Transverse colon (tissue), 4 donors: ENCODE measurements around the gene DIABLO. TPM values are rescaled to one million over a fixed set of nuclear protein-coding genes. Genes with fewer than 3 reads are reported as not detected.

Source experiments
- small RNA-seq, 4 donors: library from RNA; depleted of rRNA; stranded (forward); fragments of <200 nt; gene quantifications; one replicate each; pipeline ENCODE3, GENCODE V24; 2016
- total RNA-seq, 4 donors: library from RNA; depleted of rRNA; stranded (reverse); fragments of >200 nt; gene quantifications; one replicate each; pipeline ENCODE4 v1.1.0, GENCODE V29; 2016

DIABLO gene
- total RNA-seq, 4 donors from 2014 or later, result 10.5 to 121 (median 54.3) TPM

Small RNA genes within 50 kb of the gene (small RNA-seq; reads per million reads assigned to genes)
- gene DIABLO, result 0.35 to 0.83 (median 0.62) reads per million in 4 donors

Other genes with a start within 250 kb of the DIABLO start
- 1 to 10 TPM in 3 of 4 donors, under 1 TPM in 1; 0.75 to 6.8 (median 6.3) TPM for gene BCL7A, start 204.2 kb downstream of the DIABLO start, total RNA-seq
- 100 to 1,000 TPM in 3 of 4 donors, 10 to 100 TPM in 1; 99.5 to 302 (median 151) TPM for gene MLXIP, start 147.3 kb downstream of the DIABLO start, total RNA-seq
- gene IL31, start 51.8 kb downstream of the DIABLO start, total RNA-seq, result not detected
- under 1 TPM in 1 of 4 donors, not detected in 3; 0.64 TPM for gene LRRC43, start 42.9 kb downstream of the DIABLO start, total RNA-seq
- 1 to 10 TPM in 1 of 4 donors, not detected in 3; 1.3 TPM for gene B3GNT4, start 22.3 kb downstream of the DIABLO start, total RNA-seq
- 10 to 100 TPM in 3 of 4 donors, 1 to 10 TPM in 1; 2.2 to 18.7 (median 16.3) TPM for gene VPS33A, start 40.4 kb upstream of the DIABLO start, total RNA-seq
- gene CLIP1, start 196.6 kb upstream of the DIABLO start, total RNA-seq, result 100 to 1,000 TPM in 1 of 4 donors, 10 to 100 TPM in 3; 49.2 to 111 (median 88.6) TPM